Measurements from ENCODE around the gene IFI30. TPM values are rescaled to one million over a fixed set of nuclear protein-coding genes. Genes with fewer than 3 reads are reported as not detected.

Gene IFI30
- total RNA-seq, 1 donor from 2014 or later = not detected

GRCh38 chr19:18145391-18145999 is 28.1 kb upstream of the IFI30 start:
- no peak for TF ChIP-seq CTCF (conservative IDR thresholded peaks at IDR 0.05)
- no peaks in the 10 kb centered on the region for H3K9me3 Mint-ChIP-seq
- no peak for DNase-seq (ENCODE audit: low read depth, low spot score)
- no peak overlapping the region for H3K4me3 Mint-ChIP-seq
- H3K27ac Mint-ChIP-seq (ENCODE audit: unreplicated experiment) = no peak overlapping the region
- peaks cover 9% of the 10 kb centered on the region for H3K36me3 Mint-ChIP-seq (ENCODE audit: low read depth)
- H3K4me1 Mint-ChIP-seq = no peaks in the 10 kb centered on the region
- no peaks in the 10 kb centered on the region for H3K27me3 Mint-ChIP-seq (ENCODE audit: low read depth)

GRCh38 chr19:18147396-18147795 is 26.2 kb upstream of the IFI30 start:
- H3K36me3 Mint-ChIP-seq (ENCODE audit: low read depth) = peaks cover 4% of the 10 kb centered on the region
- peak overlapping the region; percentile 15 for H3K4me3 Mint-ChIP-seq
- H3K27me3 Mint-ChIP-seq (ENCODE audit: low read depth) = no peaks in the 10 kb centered on the region
- peaks cover 4% of the 10 kb centered on the region for H3K4me1 Mint-ChIP-seq
- TF ChIP-seq CTCF (conservative IDR thresholded peaks at IDR 0.05) = no peak
- H3K9me3 Mint-ChIP-seq = no peaks in the 10 kb centered on the region
- no peak overlapping the region for H3K27ac Mint-ChIP-seq (ENCODE audit: unreplicated experiment)
- no peak for DNase-seq (ENCODE audit: low read depth, low spot score)

- Mint-ChIP-seq H3K4me3 (no peak overlapping the region), H3K27ac (ENCODE audit: unreplicated experiment) (no peak overlapping the region), H3K4me1 (peaks cover 16% of the 10 kb centered on the region), H3K9me3 (no peaks in the 10 kb centered on the region), H3K36me3 (ENCODE audit: low read depth) (peaks cover 4% of the 10 kb centered on the region), H3K27me3 (ENCODE audit: low read depth) (no peaks in the 10 kb centered on the region)
- no peak for DNase-seq (ENCODE audit: low read depth, low spot score)
- TF ChIP-seq CTCF (conservative IDR thresholded peaks at IDR 0.05) = no peak
Measured at GRCh38 chr19:18149596-18149975, 24.0 kb upstream of the IFI30 start.

GRCh38 chr19:18150776-18151624 is 22.6 kb upstream of the IFI30 start:
- Mint-ChIP-seq H3K27ac (ENCODE audit: unreplicated experiment) (peak overlapping the region; percentile 87), H3K36me3 (ENCODE audit: low read depth) (peaks cover 4% of the 10 kb centered on the region), H3K27me3 (ENCODE audit: low read depth) (no peaks in the 10 kb centered on the region), H3K9me3 (no peaks in the 10 kb centered on the region), H3K4me1 (peaks cover 17% of the 10 kb centered on the region), H3K4me3 (peak overlapping the region; percentile 91)
- DNase-seq (ENCODE audit: low read depth, low spot score) = no peak
- TF ChIP-seq CTCF (conservative IDR thresholded peaks at IDR 0.05) = no peak

GRCh38 chr19:18152442-18152816 is 21.2 kb upstream of the IFI30 start:
- peak; percentile 99 for DNase-seq (ENCODE audit: low read depth, low spot score)
- H3K4me1 Mint-ChIP-seq = peaks cover 26% of the 10 kb centered on the region
- peak overlapping the region; percentile 91 for H3K4me3 Mint-ChIP-seq
- H3K9me3 Mint-ChIP-seq = no peaks in the 10 kb centered on the region
- TF ChIP-seq CTCF (conservative IDR thresholded peaks at IDR 0.05) = peak; percentile 75
- no peaks in the 10 kb centered on the region for H3K27me3 Mint-ChIP-seq (ENCODE audit: low read depth)
- peak overlapping the region; percentile 99 for H3K27ac Mint-ChIP-seq (ENCODE audit: unreplicated experiment)
- no peaks in the 10 kb centered on the region for H3K36me3 Mint-ChIP-seq (ENCODE audit: low read depth)
